H1 (cell line): ENCODE results near the gene NCAM1. TPM values are rescaled to one million over a fixed set of nuclear protein-coding genes. Genes with fewer than 3 reads are reported as not detected.

Source experiments
- BRCA1 ChIP-seq: IDR thresholded peaks from 2 replicates; pipeline ENCODE4 v1.6.1; 2012; ENCODE audit warnings: low read depth, low read length, improper control_type of control experiment
- CHD1 ChIP-seq: IDR thresholded peaks from 2 replicates; pipeline ENCODE4 v1.6.1; 2012; ENCODE audit warnings: low read depth, low read length, improper control_type of control experiment
- CHD2 ChIP-seq: IDR thresholded peaks from 2 replicates; pipeline ENCODE4 v1.6.1; 2012; ENCODE audit warnings: low read length, improper control_type of control experiment
- CTBP2 ChIP-seq: IDR thresholded peaks from 2 replicates; pipeline ENCODE4 v1.7.0; 2011; ENCODE audit warnings: borderline replicate concordance, mild to moderate bottlenecking, moderate library complexity, mixed read lengths, low read length; ENCODE audit not compliant: insufficient read depth, insufficient read length
- EZH2 ChIP-seq: fragments of 200-600 bp; sonication (generic); IDR thresholded peaks from 2 replicates; pipeline ENCODE4 v1.7.1; 2012; ENCODE audit warnings: low read depth, mild to moderate bottlenecking, moderate library complexity, low read length, inconsistent platforms; ENCODE audit not compliant: severe bottlenecking
- POLR2A ChIP-seq, 2 experiments: IDR thresholded peaks; 1 replicate in 1 of 2; 2 replicates in 1 of 2; pipeline ENCODE4 v1.6.1; 2011; ENCODE audit warnings: low read depth in 2 of 2, low read length in 2 of 2, mild to moderate bottlenecking in 2 of 2; ENCODE audit errors: control extremely low read depth in 1 of 2
- RBBP5 ChIP-seq: IDR thresholded peaks from 2 replicates; pipeline ENCODE4 v1.7.1; 2012; ENCODE audit warnings: low read depth, mild to moderate bottlenecking, inconsistent platforms, low read length, moderate library complexity, borderline replicate concordance
- RNF2 ChIP-seq: fragments of 200-900, 300-1000 bp; sonication (generic); IDR thresholded peaks from 2 replicates; pipeline ENCODE4 v1.7.1; 2016; ENCODE audit warnings: borderline replicate concordance, low read depth, mild to moderate bottlenecking, antibody characterized with exemption, low read length; ENCODE audit not compliant: poor library complexity, severe bottlenecking; ENCODE audit errors: missing control alignments
- SIRT6 ChIP-seq: IDR thresholded peaks from one replicate; pipeline ENCODE4 v1.7.1; 2012; ENCODE audit warnings: low read length, inconsistent platforms
- TCF12 ChIP-seq: IDR thresholded peaks from 2 replicates; pipeline ENCODE4 v1.6.1; 2011; ENCODE audit warnings: low read depth, mild to moderate bottlenecking, low read length
- polyA plus RNA-seq, 7 experiments: library from polyadenylated mRNA; depleted of rRNA in 3 of 7; stranded (reverse) in 5 of 7; unstranded in 2 of 7; fragments of >200 nt in 5 of 7; fragments of 200-250 nt in 2 of 7; gene quantifications; 1 replicate in 5 of 7; 2 replicates in 1 of 7; 4 replicates in 1 of 7; pipeline versions ENCODE4 v1.2.1 to v1.2.3, GENCODE V29; 2011 to 2013; ENCODE audit warnings: missing spikeins in 2 of 7, mixed read lengths in 2 of 7
- total RNA-seq: library from RNA; stranded (reverse); fragmentation: NEBNext Ultra II Directional; extraction: Animal tissue kit (Norgen Biotek cat#: 25700); gene quantifications from 2 replicates; pipeline ENCODE4 v1.2.1, GENCODE V29; 2021

Gene NCAM1
- total and polyA plus RNA-seq, 2 of the 8 experiments (the other 6 are each of a cell fraction or from before 2014, with no cell fraction given): 3.1 to 4.3 TPM

- TF ChIP-seq EZH2: no peak
- TF ChIP-seq CHD1: no peak
- no peak for TF ChIP-seq POLR2A (IDR thresholded peaks at IDR 0.05; ENCODE audit: control extremely low read depth in 1 of 2, low read depth in 2 of 2, low read length in 2 of 2)
- no peak for TF ChIP-seq TCF12
- TF ChIP-seq CHD2: no peak
- no peak for TF ChIP-seq RNF2
- TF ChIP-seq BRCA1: no peak
- no peak for TF ChIP-seq RBBP5
- TF ChIP-seq CTBP2: no peak
- no peak for TF ChIP-seq SIRT6
Measured at GRCh38 chr11:113293936-113294335, 332.7 kb downstream of the NCAM1 start (continued).
